Mesenchymal stem cell (in vitro differentiated cells and primary cell): Measurements from ENCODE around the gene MCM9.

Source experiments
- DNase-seq: peaks from one replicate; pipeline ENCODE4 v3.0.0-alpha.2; 2013
- H2AFZ ChIP-seq: one replicate; pipeline ENCODE4 v1.6.1; 2013; ENCODE audit warnings: low read depth, mild to moderate bottlenecking, control low read depth, inconsistent platforms, low read length, moderate library complexity
- H2AK5ac ChIP-seq: 2 replicates; pipeline ENCODE4 v1.6.1; 2013; ENCODE audit warnings: low read length, moderate library complexity, mild to moderate bottlenecking, inconsistent platforms; ENCODE audit not compliant: severe bottlenecking
- H2BK120ac ChIP-seq: one replicate; pipeline ENCODE4 v1.6.1; 2013; ENCODE audit warnings: low read depth, mild to moderate bottlenecking, inconsistent platforms, low read length, moderate library complexity
- H2BK12ac ChIP-seq, 2 experiments: one replicate each; pipeline ENCODE4 v1.6.1; 2013; ENCODE audit warnings: inconsistent platforms in 2 of 2, low read length in 2 of 2, mild to moderate bottlenecking in 2 of 2, moderate library complexity in 2 of 2, control low read depth in 1 of 2
- H2BK15ac ChIP-seq: one replicate; pipeline ENCODE4 v1.6.1; 2013; ENCODE audit warnings: mild to moderate bottlenecking, low read depth, inconsistent platforms; ENCODE audit not compliant: poor library complexity, severe bottlenecking
- H2BK5ac ChIP-seq: 2 replicates; pipeline ENCODE4 v1.6.1; 2013; ENCODE audit warnings: low read depth, mild to moderate bottlenecking, low read length, control low read depth, inconsistent platforms; ENCODE audit not compliant: poor library complexity, severe bottlenecking
- H3K14ac ChIP-seq, 2 experiments: one replicate each; pipeline ENCODE4 v1.6.1; 2013; ENCODE audit warnings: inconsistent platforms in 2 of 2, low read length in 2 of 2, control low read depth in 1 of 2, mild to moderate bottlenecking in 1 of 2, moderate library complexity in 1 of 2
- H3K18ac ChIP-seq, 2 experiments: one replicate each; pipeline ENCODE4 v1.6.1; 2013; ENCODE audit warnings: inconsistent platforms in 2 of 2, low read length in 2 of 2, control low read depth in 1 of 2, low read depth in 1 of 2, mild to moderate bottlenecking in 1 of 2
- H3K23ac ChIP-seq, 2 experiments: one replicate each; pipeline ENCODE4 v1.6.1; 2013; ENCODE audit warnings: inconsistent platforms in 2 of 2, low read length in 2 of 2, mild to moderate bottlenecking in 2 of 2, moderate library complexity in 2 of 2, control low read depth in 1 of 2
- H3K27ac ChIP-seq: 2 replicates; pipeline ENCODE4 v1.5.1; 2013; ENCODE audit warnings: mild to moderate bottlenecking, moderate library complexity, low read length, control low read depth, inconsistent platforms; ENCODE audit not compliant: poor library complexity, severe bottlenecking
- H3K27me3 ChIP-seq, 2 experiments: 2 replicates each; pipeline versions ENCODE4 v1.6.1 to v1.7.0; 2013; ENCODE audit warnings: low read length in 2 of 2, mild to moderate bottlenecking in 2 of 2, moderate library complexity in 2 of 2, control low read depth in 1 of 2, inconsistent platforms in 1 of 2; ENCODE audit not compliant: control insufficient read depth in 1 of 2, insufficient read depth in 1 of 2
- H3K36me3 ChIP-seq, 2 experiments: 2 replicates each; pipeline versions ENCODE4 v1.6.1 to v1.7.0; 2013; ENCODE audit warnings: low read length in 2 of 2, control low read depth in 1 of 2, inconsistent platforms in 1 of 2, low read depth in 1 of 2, mild to moderate bottlenecking in 1 of 2; ENCODE audit not compliant: insufficient read depth in 2 of 2, control insufficient read depth in 1 of 2
- H3K4ac ChIP-seq, 2 experiments: one replicate each; pipeline ENCODE4 v1.6.1; 2013; ENCODE audit warnings: inconsistent platforms in 2 of 2, low read length in 2 of 2, mild to moderate bottlenecking in 2 of 2, moderate library complexity in 2 of 2, control low read depth in 1 of 2, low read depth in 1 of 2
- H3K4me1 ChIP-seq: 2 replicates; pipeline ENCODE4 v1.6.1; 2013; ENCODE audit warnings: low read depth, low read length, control low read depth; ENCODE audit not compliant: control insufficient read depth, insufficient read depth
- H3K4me2 ChIP-seq: 2 replicates; pipeline ENCODE4 v1.6.1; 2013; ENCODE audit warnings: low read length, mild to moderate bottlenecking, inconsistent platforms; ENCODE audit not compliant: poor library complexity, severe bottlenecking
- H3K4me3 ChIP-seq, 2 experiments: 2 replicates each; pipeline versions ENCODE4 v1.5.1 to v1.7.0; 2013; ENCODE audit warnings: low read length in 2 of 2, mild to moderate bottlenecking in 2 of 2, control low read depth in 1 of 2, low read depth in 1 of 2; ENCODE audit not compliant: insufficient read depth in 1 of 2
- H3K79me1 ChIP-seq: replicated peaks from 2 replicates; pipeline ENCODE4 v1.6.1; 2013; ENCODE audit warnings: mild to moderate bottlenecking, control low read depth, low read length, inconsistent platforms; ENCODE audit not compliant: poor library complexity, severe bottlenecking
- H3K9ac ChIP-seq: 2 replicates; pipeline ENCODE4 v1.7.0; 2013; ENCODE audit warnings: mild to moderate bottlenecking, low read length, moderate library complexity
- H3K9me3 ChIP-seq: 2 replicates; pipeline ENCODE4 v1.7.0; 2013; ENCODE audit warnings: mild to moderate bottlenecking, low read length; ENCODE audit not compliant: control insufficient read depth
- H4K8ac ChIP-seq: one replicate; pipeline ENCODE4 v1.6.1; 2013; ENCODE audit warnings: inconsistent platforms, mild to moderate bottlenecking, low read length, moderate library complexity
- H4K91ac ChIP-seq: one replicate; pipeline ENCODE4 v1.6.1; 2013; ENCODE audit warnings: mild to moderate bottlenecking, low read length, inconsistent platforms
- WGBS: methylation state at CpG from one replicate; pipeline ENCODE4 v1.1.7; 2013; ENCODE audit warnings: mixed read lengths; 5-methylcytosine and 5-hydroxymethylcytosine counted together

The MCM9 gene

GRCh38 chr6:118788702-118789101 lies 146.3 kb downstream of the MCM9 start:
- Histone ChIP-seq H3K27ac (no peak overlapping the region), H2AFZ (no peak overlapping the region), H3K9ac (no peak overlapping the region), H3K79me1 (no peaks in the 10 kb centered on the region), H3K14ac (no peak overlapping the region), H2BK15ac (no peak overlapping the region), H3K18ac (peak overlapping the region in 1 of 2 experiments; percentile 2), H2AK5ac (no peak overlapping the region), H3K4me2 (no peak overlapping the region), H3K27me3 (no peaks in the 10 kb centered on the region), H4K91ac (no peak overlapping the region), H2BK5ac (no peak overlapping the region), H3K23ac (no peak overlapping the region), H3K36me3 (no peaks in the 10 kb centered on the region), H3K4me1 (no peaks in the 10 kb centered on the region), H3K4me3 (no peak overlapping the region), H3K9me3 (no peaks in the 10 kb centered on the region), H2BK12ac (no peak overlapping the region), H2BK120ac (no peak overlapping the region), H4K8ac (no peak overlapping the region), H3K4ac (no peak overlapping the region)
- no CpG with 5 or more reads among the region's 4 CpGs for WGBS
- no peak for DNase-seq

GRCh38 chr6:118787724-118788423 lies 147.1 kb downstream of the MCM9 start:
- 79% methylated on average over 6 of the region's 6 CpGs for WGBS
- no peak overlapping the region for H3K27ac ChIP-seq
- no peak overlapping the region for H4K91ac ChIP-seq
- H3K36me3 ChIP-seq: no peaks in the 10 kb centered on the region
- H3K4ac ChIP-seq: no peak overlapping the region
- DNase-seq: peak; percentile 24
- H3K9ac ChIP-seq: no peak overlapping the region
- H2BK12ac ChIP-seq: no peak overlapping the region
- no peak overlapping the region for H3K4me2 ChIP-seq
- H2BK15ac ChIP-seq: no peak overlapping the region
- no peaks in the 10 kb centered on the region for H3K79me1 ChIP-seq
- no peak overlapping the region for H3K18ac ChIP-seq
- no peak overlapping the region for H3K23ac ChIP-seq
- no peak overlapping the region for H2BK120ac ChIP-seq
- H3K14ac ChIP-seq: no peak overlapping the region
- no peak overlapping the region for H4K8ac ChIP-seq
- H3K4me3 ChIP-seq: no peak overlapping the region
- no peaks in the 10 kb centered on the region for H3K9me3 ChIP-seq
- no peak overlapping the region for H2AFZ ChIP-seq
- no peak overlapping the region for H2BK5ac ChIP-seq
- H3K27me3 ChIP-seq: no peaks in the 10 kb centered on the region
- no peak overlapping the region for H2AK5ac ChIP-seq
- no peaks in the 10 kb centered on the region for H3K4me1 ChIP-seq

- no peak overlapping the region for H3K27ac ChIP-seq
- H2BK12ac ChIP-seq: no peak overlapping the region
- H3K18ac ChIP-seq: no peak overlapping the region
- peak overlapping the region in 1 of 2 experiments; percentile 63 for H3K14ac ChIP-seq
- H2BK5ac ChIP-seq: no peak overlapping the region
- H3K27me3 ChIP-seq: no peaks in the 10 kb centered on the region
- no peaks in the 10 kb centered on the region for H3K9me3 ChIP-seq
- H4K91ac ChIP-seq: no peak overlapping the region
- no peak overlapping the region for H4K8ac ChIP-seq
- 76% methylated on average over 7 of the region's 8 CpGs for WGBS
- H3K4me3 ChIP-seq: no peak overlapping the region
- no peak overlapping the region for H3K4me2 ChIP-seq
- no peaks in the 10 kb centered on the region for H3K79me1 ChIP-seq
- no peak overlapping the region for H2BK15ac ChIP-seq
- no peak overlapping the region for H3K9ac ChIP-seq
- H2AK5ac ChIP-seq: no peak overlapping the region
- no peak overlapping the region for H2BK120ac ChIP-seq
- no peak for DNase-seq
- H3K36me3 ChIP-seq: no peaks in the 10 kb centered on the region
- peak overlapping the region in 1 of 2 experiments; percentile 43 for H3K23ac ChIP-seq
- H3K4me1 ChIP-seq: no peaks in the 10 kb centered on the region
- H2AFZ ChIP-seq: no peak overlapping the region
- H3K4ac ChIP-seq: no peak overlapping the region
Observed at GRCh38 chr6:118786596-118787453, 148.1 kb downstream of the MCM9 start.

GRCh38 chr6:118785601-118786000 lies 149.4 kb downstream of the MCM9 start:
- Histone ChIP-seq H2BK120ac (no peak overlapping the region), H3K79me1 (no peaks in the 10 kb centered on the region), H2BK5ac (no peak overlapping the region)

More at GRCh38 chr6:118785601-118786000, 149.4 kb downstream of the MCM9 start:
- Histone ChIP-seq H2BK15ac (no peak overlapping the region), H3K4ac (no peak overlapping the region), H3K23ac (no peak overlapping the region), H3K18ac (no peak overlapping the region), H3K9ac (no peak overlapping the region), H3K4me1 (no peaks in the 10 kb centered on the region), H3K36me3 (no peaks in the 10 kb centered on the region), H3K27me3 (no peaks in the 10 kb centered on the region), H2BK12ac (no peak overlapping the region), H2AFZ (no peak overlapping the region), H3K4me3 (no peak overlapping the region), H3K4me2 (no peak overlapping the region), H2AK5ac (no peak overlapping the region), H3K27ac (no peak overlapping the region), H4K91ac (no peak overlapping the region), H3K14ac (no peak overlapping the region), H3K9me3 (no peaks in the 10 kb centered on the region), H4K8ac (no peak overlapping the region)
- no peak for DNase-seq
- WGBS: 88% methylated on average over 2 of the region's 3 CpGs
